Measurements from ENCODE around the gene PTPRZ1. TPM values are rescaled to one million over a fixed set of nuclear protein-coding genes. Genes with fewer than 3 reads are reported as not detected.

PTPRZ1 gene
- total and polyA plus RNA-seq, 2 of the 4 experiments (the other 2 are of a cell fraction) = not detected

- Histone ChIP-seq H2BK20ac (ENCODE audit: low read depth, low read length) (no peak overlapping the region), H3K9me1 (ENCODE audit: insufficient read depth, low read length) (no peaks in the 10 kb centered on the region), H3K27me3 (ENCODE audit: control insufficient read depth, insufficient read depth, low read length) (no peaks in the 10 kb centered on the region), H3K14ac (replicated peaks; ENCODE audit: low read depth, low read length) (no peak overlapping the region), H2AK9ac (replicated peaks; ENCODE audit: low read depth, low read length, poor library complexity) (no peak overlapping the region), H2BK5ac (ENCODE audit: low read depth, low read length, poor library complexity, severe bottlenecking) (no peak overlapping the region), H3K18ac (ENCODE audit: low read depth, low read length) (no peak overlapping the region), H3K36me3 (ENCODE audit: control insufficient read depth, insufficient read depth, low read length) (no peaks in the 10 kb centered on the region), H3K9ac (ENCODE audit: low read depth, low read length) (no peak overlapping the region), H3K9me3 (ENCODE audit: control insufficient read depth, insufficient read depth, low read length) (no peaks in the 10 kb centered on the region), H2AK5ac (ENCODE audit: low read depth, low read length) (no peak overlapping the region), H4K91ac (ENCODE audit: insufficient read depth, low read depth, low read length) (no peak overlapping the region), H3K79me1 (ENCODE audit: low read depth in 1 of 2, low read length in 2 of 2) (no peaks in the 10 kb centered on the region), H3K4me2 (ENCODE audit: low read depth, low read length) (no peak overlapping the region), H2AFZ (replicated peaks; ENCODE audit: low read length, poor library complexity) (no peak overlapping the region), H2BK15ac (ENCODE audit: low read depth, low read length) (no peak overlapping the region), H3K4me3 (ENCODE audit: insufficient read depth, low read depth, low read length) (no peak overlapping the region), H3K23ac (ENCODE audit: low read depth, low read length) (no peak overlapping the region), H2BK120ac (ENCODE audit: low read depth, low read length) (no peak overlapping the region), H3K27ac (ENCODE audit: insufficient read depth, low read length) (no peak overlapping the region), H3K4me1 (ENCODE audit: control insufficient read depth, insufficient read depth, low read length) (no peaks in the 10 kb centered on the region), H3K56ac (ENCODE audit: extremely low read depth, insufficient read depth, low read length) (no peak overlapping the region), H4K5ac (ENCODE audit: low read depth, low read length) (no peak overlapping the region), H4K8ac (ENCODE audit: low read depth in 2 of 2, low read length in 2 of 2) (no peak overlapping the region), H4K20me1 (ENCODE audit: insufficient read depth, low read length) (no peaks in the 10 kb centered on the region), H3K4ac (ENCODE audit: low read depth, low read length) (no peak overlapping the region)
- ChIA-PET CTCF (no interaction called here), POLR2A (ENCODE audit: unreplicated experiment) (no interaction called here)
- BruUV-seq (replicated peaks) = no TSS peak
- ATAC-seq (ENCODE audit: low read depth) (no peak), DNase-seq (no peak)
- in situ Hi-C loops (cut with MboI; ENCODE audit: low sequenced_read_pairs) = no loop called here
- intact Hi-C loops (cut with micrococcal nuclease) = no loop called here
- dilution Hi-C loops (cut with HindIII; ENCODE audit: low sequenced_read_pairs, unreplicated experiment) = no loop called here
- TF ChIP-seq RAD21 (IDR thresholded peaks at IDR 0.05; ENCODE audit: low read length) = no peak
- no peak for TF ChIP-seq CHD1 (IDR thresholded peaks at IDR 0.05; ENCODE audit: low read depth, low read length)
- no peak for TF ChIP-seq MAFK (IDR thresholded peaks at IDR 0.05; ENCODE audit: low read depth, low read length)
- no peak for TF ChIP-seq BHLHE40 (IDR thresholded peaks at IDR 0.05; ENCODE audit: low read depth, low read length)
- TF ChIP-seq, protein P1, sequence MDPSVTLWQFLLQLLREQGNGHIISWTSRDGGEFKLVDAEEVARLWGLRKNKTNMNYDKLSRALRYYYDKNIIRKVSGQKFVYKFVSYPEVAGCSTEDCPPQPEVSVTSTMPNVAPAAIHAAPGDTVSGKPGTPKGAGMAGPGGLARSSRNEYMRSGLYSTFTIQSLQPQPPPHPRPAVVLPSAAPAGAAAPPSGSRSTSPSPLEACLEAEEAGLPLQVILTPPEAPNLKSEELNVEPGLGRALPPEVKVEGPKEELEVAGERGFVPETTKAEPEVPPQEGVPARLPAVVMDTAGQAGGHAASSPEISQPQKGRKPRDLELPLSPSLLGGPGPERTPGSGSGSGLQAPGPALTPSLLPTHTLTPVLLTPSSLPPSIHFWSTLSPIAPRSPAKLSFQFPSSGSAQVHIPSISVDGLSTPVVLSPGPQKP (IDR thresholded peaks at IDR 0.05; ENCODE audit: borderline replicate concordance, low read depth, low read length) = no peak
- no peak for TF ChIP-seq NFE2L2 (IDR thresholded peaks at IDR 0.05; ENCODE audit: low read depth, low read length)
- no peak for TF ChIP-seq FOS (IDR thresholded peaks at IDR 0.05; ENCODE audit: low read depth, low read length)
- TF ChIP-seq RCOR1 (IDR thresholded peaks at IDR 0.05; ENCODE audit: insufficient replicate concordance, low read length) = no peak
- no peak for TF ChIP-seq SMC3 (IDR thresholded peaks at IDR 0.05; ENCODE audit: low read depth, low read length)
- no peak for TF ChIP-seq CEBPB (IDR thresholded peaks at IDR 0.05; ENCODE audit: low read depth, low read length)
- no peak for TF ChIP-seq MAZ (IDR thresholded peaks at IDR 0.05; ENCODE audit: borderline replicate concordance, low read depth, low read length)
- WGBS, 2 experiments (ENCODE audit: extremely low coverage in 2 of 2, insufficient read length in 1 of 2) = no CpG with 5 or more reads among the region's 2 CpGs
Observed at GRCh38 chr7:122072272-122072671, 199.3 kb downstream of the PTPRZ1 start.
